Subcutaneous abdominal adipose tissue (tissue), 5 donors: ENCODE results near the gene SAPCD2.

Source experiments
- H3K27ac ChIP-seq: one replicate; pipeline ENCODE4 v1.7.0; 2013; ENCODE audit warnings: low read depth, mild to moderate bottlenecking, inconsistent platforms, low read length, moderate library complexity
- H3K27me3 ChIP-seq, 5 donors: one replicate each; pipeline ENCODE4 v1.7.0; 2013; ENCODE audit warnings: low read length in 5 of 5, inconsistent platforms in 1 of 5; ENCODE audit not compliant: control insufficient read depth in 5 of 5, insufficient read depth in 4 of 5
- H3K36me3 ChIP-seq, 5 donors: one replicate each; pipeline ENCODE4 v1.7.0; 2013; ENCODE audit warnings: low read length in 5 of 5; ENCODE audit not compliant: control insufficient read depth in 5 of 5, insufficient read depth in 5 of 5
- H3K4me1 ChIP-seq, 5 donors: one replicate each; pipeline ENCODE4 v1.7.0; 2013; ENCODE audit warnings: low read length in 5 of 5, mild to moderate bottlenecking in 3 of 5, moderate library complexity in 1 of 5; ENCODE audit not compliant: control insufficient read depth in 5 of 5, insufficient read depth in 5 of 5
- H3K4me3 ChIP-seq, 5 donors: one replicate each; pipeline ENCODE4 v1.7.0; 2013; ENCODE audit warnings: low read length in 5 of 5, low read depth in 1 of 5
- H3K9ac ChIP-seq, 5 donors: one replicate each; pipeline ENCODE4 v1.7.0; 2013; ENCODE audit warnings: low read length in 5 of 5, mild to moderate bottlenecking in 4 of 5, moderate library complexity in 3 of 5
- H3K9me3 ChIP-seq, 5 donors: one replicate each; pipeline ENCODE4 v1.7.0; 2013; ENCODE audit warnings: low read length in 5 of 5; ENCODE audit not compliant: control insufficient read depth in 5 of 5
- donor health status: healthy.
- donor health status: healthy.
- donor health status: healthy.
- donor health status: healthy.
- donor health status: healthy.

The SAPCD2 gene

GRCh38 chr9:137107312-137107921, 37.1 kb upstream of the SAPCD2 start:
- H3K4me1 ChIP-seq = no peaks in the 10 kb centered on the region
- no peak overlapping the region for H3K9ac ChIP-seq
- no peaks in the 10 kb centered on the region for H3K9me3 ChIP-seq
- peaks cover 0 to 99% (median 88%) of the 10 kb centered on the region in 5 donors for H3K36me3 ChIP-seq
- no peaks in the 10 kb centered on the region for H3K27me3 ChIP-seq
- H3K4me3 ChIP-seq = no peak overlapping the region
- no peak overlapping the region for H3K27ac ChIP-seq

- H3K4me3 ChIP-seq = no peak overlapping the region
- no peak overlapping the region for H3K9ac ChIP-seq
- no peaks in the 10 kb centered on the region for H3K4me1 ChIP-seq
- no peak overlapping the region for H3K27ac ChIP-seq
- no peaks in the 10 kb centered on the region for H3K9me3 ChIP-seq
- peaks cover 0 to 99% (median 90%) of the 10 kb centered on the region in 5 donors for H3K36me3 ChIP-seq
- no peaks in the 10 kb centered on the region for H3K27me3 ChIP-seq
Observed at GRCh38 chr9:137106662-137107250, 36.4 kb upstream of the SAPCD2 start.

- H3K27me3 ChIP-seq = no peaks in the 10 kb centered on the region
- H3K9ac ChIP-seq = no peak overlapping the region
- no peaks in the 10 kb centered on the region for H3K9me3 ChIP-seq
- H3K4me3 ChIP-seq = no peak overlapping the region
- peaks cover 0 to 99% (median 95%) of the 10 kb centered on the region in 5 donors for H3K36me3 ChIP-seq
- H3K4me1 ChIP-seq = no peaks in the 10 kb centered on the region
- H3K27ac ChIP-seq = no peak overlapping the region
Observed at GRCh38 chr9:137105814-137106661, 35.7 kb upstream of the SAPCD2 start.

GRCh38 chr9:137103206-137103999, 33.0 kb upstream of the SAPCD2 start:
- no peaks in the 10 kb centered on the region for H3K27me3 ChIP-seq
- no peak overlapping the region for H3K4me3 ChIP-seq
- no peak overlapping the region for H3K27ac ChIP-seq
- H3K36me3 ChIP-seq = peaks cover 0 to 96% (median 88%) of the 10 kb centered on the region in 5 donors
- H3K4me1 ChIP-seq = no peaks in the 10 kb centered on the region
- no peak overlapping the region for H3K9ac ChIP-seq
- no peaks in the 10 kb centered on the region for H3K9me3 ChIP-seq

GRCh38 chr9:137099231-137099630, 28.9 kb upstream of the SAPCD2 start:
- H3K4me3 ChIP-seq = no peak overlapping the region
- H3K4me1 ChIP-seq = no peaks in the 10 kb centered on the region
- no peaks in the 10 kb centered on the region for H3K27me3 ChIP-seq
- H3K36me3 ChIP-seq = peaks cover 0 to 88% (median 81%) of the 10 kb centered on the region in 5 donors
- H3K27ac ChIP-seq = no peak overlapping the region
- H3K9ac ChIP-seq = no peak overlapping the region
- no peaks in the 10 kb centered on the region for H3K9me3 ChIP-seq

- Histone ChIP-seq H3K9me3 (no peaks in the 10 kb centered on the region), H3K36me3 (peaks cover 0 to 78% (median 70%) of the 10 kb centered on the region in 5 donors), H3K27me3 (no peaks in the 10 kb centered on the region), H3K9ac (no peak overlapping the region), H3K4me1 (no peaks in the 10 kb centered on the region), H3K4me3 (no peak overlapping the region), H3K27ac (no peak overlapping the region)
Observed at GRCh38 chr9:137097761-137098462, 27.6 kb upstream of the SAPCD2 start.

- Histone ChIP-seq H3K9ac (no peak overlapping the region), H3K27ac (no peak overlapping the region), H3K9me3 (no peaks in the 10 kb centered on the region), H3K27me3 (no peaks in the 10 kb centered on the region), H3K36me3 (peaks cover 0 to 78% (median 68%) of the 10 kb centered on the region in 5 donors), H3K4me1 (no peaks in the 10 kb centered on the region), H3K4me3 (no peak overlapping the region)
Observed at GRCh38 chr9:137096785-137097546, 26.6 kb upstream of the SAPCD2 start.

- Histone ChIP-seq H3K36me3 (peaks cover 0 to 75% (median 63%) of the 10 kb centered on the region in 5 donors), H3K4me3 (no peak overlapping the region), H3K27me3 (no peaks in the 10 kb centered on the region), H3K9me3 (no peaks in the 10 kb centered on the region), H3K27ac (no peak overlapping the region), H3K4me1 (no peaks in the 10 kb centered on the region), H3K9ac (no peak overlapping the region)
Observed at GRCh38 chr9:137095664-137096517, 25.5 kb upstream of the SAPCD2 start.
